PC-3 (cell line): ENCODE data around the gene CCDC8.

ENCODE experiments used
- CTCF ChIP-seq: fragments of 300-600 bp; sonication (generic); conservative IDR thresholded peaks from 2 replicates; pipeline ENCODE4 v1.5.1; 2017; ENCODE audit warnings: antibody characterized with exemption, low read depth, mild to moderate bottlenecking, low read length
- EZH2 ChIP-seq: fragments of 300-600 bp; sonication (generic); IDR thresholded peaks from one replicate; pipeline ENCODE4 v1.6.1; 2017; ENCODE audit warnings: antibody characterized with exemption, mild to moderate bottlenecking, low read length; ENCODE audit not compliant: unreplicated experiment

DNA sequence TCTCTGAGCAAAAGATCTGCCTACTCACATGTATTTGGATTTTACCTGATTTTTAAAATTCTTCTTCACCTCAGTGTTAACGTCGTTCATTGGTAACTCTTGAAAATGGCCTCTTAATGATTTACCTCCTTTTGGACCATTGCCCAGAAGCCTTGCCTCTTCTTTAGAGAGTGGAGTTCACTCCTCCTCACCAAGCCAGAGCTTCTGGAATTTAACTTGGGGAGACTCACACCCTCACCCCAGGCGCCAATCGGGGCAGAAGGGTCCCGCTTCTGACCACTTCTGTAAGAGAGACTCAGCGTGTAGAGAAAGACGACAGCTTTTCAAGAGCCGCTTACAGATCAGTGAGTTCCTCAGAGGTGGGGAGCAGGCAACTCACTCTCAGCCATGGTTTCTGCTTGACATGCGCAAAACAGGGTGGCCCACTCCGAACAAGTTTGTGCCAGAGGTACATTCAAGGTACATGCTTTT, 12.7 kb upstream of the CCDC8 start:
- no peak for TF ChIP-seq EZH2
- TF ChIP-seq CTCF, result no peak
